Activated gamma-delta T cell treated with Interleukin-2 at 50 U/mL for 16 hours (primary cell): Measurements from ENCODE around the gene FNDC3B.

ENCODE experiments used
- DNase-seq: peaks from one replicate; pipeline ENCODE4 v3.0.0-alpha.2; 2020

Gene FNDC3B

GRCh38 chr3:172154768-172155664, 115.6 kb downstream of the FNDC3B start:
- DNase-seq = no peak

GRCh38 chr3:172155897-172156585, 116.7 kb downstream of the FNDC3B start:
- DNase-seq = no peak

DNA sequence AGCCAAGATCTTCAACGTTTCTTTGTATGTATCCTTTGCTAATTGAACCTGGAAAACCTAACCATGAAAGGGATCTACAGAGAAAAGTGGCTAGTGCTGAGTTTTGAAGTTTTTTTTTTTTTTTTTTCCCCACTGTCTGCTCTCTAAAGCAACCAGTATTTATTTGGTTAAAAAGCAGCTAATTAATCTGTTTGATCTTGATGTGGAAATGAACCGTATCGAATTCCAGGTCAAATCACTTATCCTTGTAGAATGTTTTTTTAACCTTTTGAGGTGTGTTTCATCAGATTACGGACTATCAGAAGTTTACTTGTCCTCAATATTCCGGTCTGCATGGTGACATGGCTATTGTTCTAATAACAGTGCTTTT, 117.2 kb downstream of the FNDC3B start:
- no peak for DNase-seq

GRCh38 chr3:172157564-172158258, 118.3 kb downstream of the FNDC3B start:
- DNase-seq = no peak

DNA sequence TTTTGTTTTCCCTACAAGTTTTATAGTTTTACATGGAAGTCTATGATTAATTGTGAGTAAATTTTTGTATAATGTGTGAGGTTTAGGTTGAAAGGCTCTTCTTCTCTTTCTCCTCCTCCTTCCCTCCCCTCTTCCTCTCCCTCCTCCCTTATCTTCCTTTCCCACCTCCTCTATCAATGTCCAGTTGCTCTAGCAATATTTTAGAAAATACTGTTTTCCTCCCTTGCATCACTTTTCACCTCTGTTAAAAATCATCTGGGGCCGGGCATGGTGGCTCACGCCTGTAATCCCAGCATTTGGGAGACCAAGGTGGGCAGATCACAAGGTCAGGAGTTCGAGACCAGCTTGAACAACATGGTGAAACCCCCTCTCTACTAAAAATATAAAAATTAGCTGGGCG, 119.4 kb downstream of the FNDC3B start:
- no peak for DNase-seq

DNA sequence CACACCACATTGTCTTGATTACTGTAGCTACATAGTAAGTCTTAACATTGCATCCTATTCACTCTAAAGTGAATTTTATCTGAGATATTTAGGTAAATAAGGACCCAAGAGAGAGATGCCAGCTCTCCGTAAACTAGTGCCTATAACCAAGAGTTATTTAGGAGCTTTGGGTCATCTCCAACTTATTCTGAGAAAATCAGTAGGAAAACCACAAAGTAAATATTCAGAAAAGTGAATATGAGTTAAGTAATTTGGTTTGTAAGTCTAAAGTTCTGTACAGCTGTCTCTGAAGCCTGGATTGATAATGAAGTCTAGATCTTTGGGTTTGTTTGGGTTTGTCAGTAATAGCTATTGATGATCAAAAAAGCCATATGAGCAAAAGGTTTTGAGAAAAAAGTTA, 120.0 kb downstream of the FNDC3B start:
- DNase-seq = no peak

GRCh38 chr3:172159962-172160538, 120.7 kb downstream of the FNDC3B start:
- no peak for DNase-seq

DNA sequence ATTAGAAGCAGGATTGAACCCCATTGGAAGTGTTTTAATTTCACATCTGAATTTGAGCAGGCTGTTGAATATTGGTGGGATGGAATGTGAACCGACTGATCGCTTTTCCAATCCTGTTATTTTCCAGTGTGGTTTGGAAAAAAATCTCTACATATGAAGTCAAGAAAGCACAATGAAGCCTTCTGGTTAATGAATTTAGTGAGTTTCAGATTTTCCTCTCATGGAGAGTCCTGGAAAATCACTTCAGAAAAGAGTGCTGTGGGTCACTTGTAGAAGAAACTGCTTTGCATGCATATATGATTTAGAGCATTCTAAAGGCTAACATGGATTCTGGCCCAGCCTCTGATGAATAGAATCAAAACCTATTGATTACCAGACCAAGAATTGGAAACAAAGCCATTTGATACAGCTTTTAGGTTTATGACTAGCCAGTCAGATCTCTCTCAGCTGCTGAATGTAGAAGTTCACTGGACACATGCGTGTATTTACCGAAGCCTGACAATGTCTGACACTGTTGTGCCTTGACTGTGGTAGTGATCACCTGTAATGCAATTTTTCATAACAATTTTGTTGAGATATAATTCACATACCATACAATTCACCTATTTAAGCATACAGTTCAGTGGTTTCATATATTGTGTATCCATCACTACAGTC, 121.9 kb downstream of the FNDC3B start:
- no peak for DNase-seq

DNA sequence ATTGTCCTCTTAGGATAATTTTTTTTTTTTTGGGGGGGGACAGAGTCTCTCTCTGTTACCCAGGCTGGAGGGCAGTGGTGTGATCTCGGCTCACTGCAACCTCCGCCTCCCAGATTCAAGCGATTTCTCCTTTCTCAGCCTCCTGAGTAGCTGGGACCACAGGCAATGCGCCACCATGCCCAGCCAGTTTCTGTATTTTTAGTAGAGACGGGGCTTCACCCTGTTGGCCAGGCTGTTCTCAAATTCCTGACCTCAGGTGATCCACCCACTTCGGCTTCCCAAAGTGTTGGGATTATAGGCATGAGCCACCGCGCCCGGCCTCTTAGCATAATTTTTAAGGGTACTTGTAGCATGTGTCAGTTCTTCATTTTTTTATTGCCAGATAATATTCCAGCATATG, 122.6 kb downstream of the FNDC3B start:
- DNase-seq = no peak

DNA sequence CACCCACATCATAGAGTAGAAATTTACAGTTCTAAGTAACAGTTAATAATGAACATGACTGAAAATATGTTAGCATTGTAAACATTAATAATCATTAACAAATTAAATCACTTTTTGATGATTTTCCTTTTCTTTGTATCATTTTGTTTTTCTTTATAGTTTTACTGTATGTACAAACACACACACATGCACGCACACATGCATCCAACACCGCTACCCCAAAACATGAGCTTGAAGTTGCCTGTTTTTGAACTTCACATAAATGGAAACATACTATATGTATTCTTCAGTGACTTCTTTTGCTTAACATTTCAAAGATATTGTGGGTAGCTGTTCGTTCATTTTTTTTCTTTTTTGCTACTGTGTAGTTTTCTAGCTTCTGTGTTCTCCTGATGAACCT, 123.9 kb downstream of the FNDC3B start:
- DNase-seq = no peak

DNA sequence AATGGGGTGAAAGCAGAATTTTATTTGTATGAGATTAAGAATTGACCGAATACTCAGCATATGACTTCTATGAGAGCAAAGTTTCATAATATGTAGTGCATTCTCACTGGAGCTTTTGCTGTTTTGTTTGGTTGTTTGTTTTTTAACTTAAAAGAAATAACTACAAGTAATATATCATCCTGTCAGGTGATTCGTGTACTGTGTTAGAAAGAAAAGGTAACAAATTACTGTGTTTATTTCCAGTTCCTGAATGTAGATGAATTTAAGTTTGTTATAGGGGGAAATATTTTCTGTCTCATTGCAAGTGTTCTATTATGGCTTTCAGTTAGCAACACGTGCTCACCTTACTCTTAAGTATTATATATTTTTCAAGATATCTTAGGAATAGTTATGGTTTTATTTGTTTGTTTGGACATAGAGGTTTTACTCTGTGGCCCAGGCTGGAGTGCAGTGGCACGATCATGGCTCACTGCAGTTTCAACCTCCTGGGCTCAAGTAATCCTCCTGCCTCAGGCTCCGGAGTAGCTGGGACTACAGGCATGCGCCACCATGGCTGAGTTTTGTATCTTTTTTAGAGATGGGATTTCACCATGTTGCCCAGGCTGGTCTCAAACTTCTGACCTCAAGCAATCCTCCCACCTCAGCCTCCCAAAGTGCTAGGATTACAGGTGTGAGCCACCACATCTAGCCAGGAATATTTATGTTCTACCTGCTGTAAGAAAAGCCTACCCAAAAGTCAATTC, 125.4 kb downstream of the FNDC3B start:
- no peak for DNase-seq

- DNase-seq = no peak
These were observed 126.9 kb downstream of the FNDC3B start for GRCh38 chr3:172166261-172166660.

- DNase-seq = no peak
These were observed 127.5 kb downstream of the FNDC3B start for GRCh38 chr3:172166890-172167289.

- DNase-seq = no peak
These were observed 128.7 kb downstream of the FNDC3B start for GRCh38 chr3:172167892-172168648.

- DNase-seq = no peak
These were observed 130.8 kb downstream of the FNDC3B start for GRCh38 chr3:172170073-172170709.

DNA sequence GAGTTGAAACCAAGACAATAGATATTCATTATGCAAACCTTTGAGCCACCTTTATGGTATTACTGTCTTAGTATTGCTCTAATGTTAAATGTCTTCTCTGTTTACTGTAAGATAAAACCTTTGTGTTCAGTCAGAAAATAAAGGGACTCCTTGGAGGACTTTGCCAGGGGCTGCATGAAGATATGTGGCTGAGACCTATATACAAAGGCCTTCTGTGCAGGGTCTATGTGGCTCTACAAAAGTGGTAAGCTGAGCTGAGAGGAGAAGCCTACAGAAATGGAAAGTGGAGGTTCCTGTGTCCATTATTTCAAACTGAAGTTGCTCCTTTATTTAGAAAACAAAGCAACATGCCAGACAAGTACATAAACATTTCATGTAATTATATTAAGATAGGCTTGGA, 131.5 kb downstream of the FNDC3B start:
- no peak for DNase-seq

DNA sequence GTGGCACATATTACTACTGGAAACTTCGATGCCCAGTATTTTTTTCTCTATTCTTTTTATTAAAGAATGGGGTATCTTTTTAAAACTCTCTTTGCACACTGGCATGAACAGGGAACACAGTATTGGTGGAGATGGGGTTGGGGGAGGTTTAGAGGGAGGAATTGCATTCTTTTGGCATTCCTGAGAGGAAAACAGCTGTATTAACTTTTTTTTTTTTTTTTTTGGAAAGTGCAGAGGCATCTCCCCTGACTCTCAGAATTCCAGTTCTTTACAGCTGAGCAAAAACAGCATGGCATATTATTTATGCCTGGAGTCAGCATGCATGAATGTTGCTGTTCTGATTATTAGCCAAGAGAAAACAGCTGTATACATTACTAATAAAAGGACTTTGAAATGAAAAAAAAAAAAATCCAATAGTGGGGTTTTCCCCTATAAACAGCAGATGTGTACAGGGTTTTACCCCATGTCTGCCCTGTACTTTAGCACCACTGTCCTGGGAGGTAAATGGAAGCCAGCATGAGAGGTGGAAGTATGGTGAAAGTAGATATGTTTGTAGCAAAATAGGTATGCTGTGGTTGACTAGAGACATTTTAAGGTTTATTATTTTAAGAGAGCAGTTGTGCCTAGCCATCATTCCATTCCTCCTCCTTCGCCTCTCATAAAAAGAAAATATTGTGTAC, 132.2 kb downstream of the FNDC3B start:
- no peak for DNase-seq

DNA sequence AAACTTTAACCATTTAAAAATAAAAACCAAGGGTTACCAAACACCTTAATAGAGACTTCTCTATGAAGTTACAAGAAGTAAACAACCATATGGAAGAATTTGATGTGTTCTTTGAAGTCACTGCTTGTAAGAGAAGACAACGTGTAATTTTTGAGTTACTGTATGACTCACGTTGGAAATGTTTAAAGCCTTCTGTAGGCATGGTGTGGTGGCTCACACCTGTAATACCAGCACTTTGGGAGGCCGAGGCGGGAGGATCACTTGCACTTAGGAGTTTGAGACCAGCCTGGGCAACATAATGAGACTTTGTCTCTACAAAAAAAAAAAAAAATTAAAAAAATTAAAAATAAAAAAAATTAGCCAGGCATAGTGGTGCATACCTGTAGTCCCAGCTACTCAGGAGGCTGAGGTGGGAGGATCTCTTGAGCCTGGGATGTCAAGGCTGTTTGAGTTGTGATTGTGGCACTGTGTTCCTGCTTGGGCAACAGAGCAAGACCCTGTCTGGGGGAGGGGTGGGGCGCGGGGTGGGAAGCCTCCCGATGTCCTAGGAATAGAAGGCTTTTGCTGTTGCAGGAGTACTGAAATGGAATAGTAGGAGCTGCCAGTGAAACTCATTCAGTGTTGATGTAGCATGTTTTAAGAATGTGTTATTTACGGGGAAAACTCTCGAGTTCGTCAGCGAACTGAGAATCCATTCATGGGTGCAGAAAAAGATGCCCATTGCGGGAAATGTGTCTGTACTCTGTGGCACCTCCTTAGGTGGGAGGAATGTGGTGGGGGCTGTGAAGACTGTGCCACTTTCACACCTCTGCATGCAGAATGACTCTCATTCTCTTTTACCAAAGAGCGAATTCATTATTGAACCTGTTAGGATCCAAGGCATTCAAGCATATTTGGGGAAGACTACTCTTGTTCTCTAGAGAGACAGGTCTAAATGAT, 134.2 kb downstream of the FNDC3B start:
- no peak for DNase-seq
